Stimulated activated CD4-positive, alpha-beta T cell treated with anti-CD3 and anti-CD28 coated beads, Interleukin-15, amount 100 ng/mL, for 48 hours (primary cell): Measurements from ENCODE around the gene MLN.

Experiments used
- DNase-seq, 2 donors: peaks; one replicate each; pipeline ENCODE4 v3.0.0-alpha.2; 2020; ENCODE audit warnings: low read depth in 2 of 2

MLN gene

DNA sequence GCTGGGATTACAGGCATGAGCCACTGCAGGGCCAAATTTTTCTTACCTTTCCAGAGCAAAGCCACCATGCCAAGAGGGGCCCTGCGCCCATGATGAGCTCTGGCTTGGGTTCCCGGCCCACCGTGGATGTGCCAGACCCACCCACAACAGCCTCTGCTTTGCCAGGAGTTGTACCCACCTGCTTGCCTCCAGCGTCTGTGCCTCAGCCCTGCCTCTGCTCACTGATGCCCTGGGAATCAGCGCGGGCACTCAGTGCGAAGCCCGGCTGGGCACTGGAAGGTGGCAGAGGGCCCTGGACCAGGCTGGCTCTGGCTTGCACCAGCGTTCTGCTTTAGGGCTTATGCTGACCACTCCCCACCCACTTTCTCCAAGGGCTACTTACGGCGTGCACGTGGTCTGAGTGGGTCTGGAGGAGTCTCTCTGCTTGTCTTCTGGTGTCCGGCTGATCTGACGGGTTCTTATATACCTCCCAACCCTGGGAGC, at the start of gene MLN:
MLN (minus strand) TSS at position 433 of the 483 bp plus-strand sequence. CDS start 2,840 bp downstream, outside the sequence.
- no peak for DNase-seq

- no peak for DNase-seq
These were observed 49.2 kb upstream of the MLN start for GRCh38 chr6:33853026-33853425.

GRCh38 chr6:33851959-33852358, 48.2 kb upstream of the MLN start:
- DNase-seq, result no peak

GRCh38 chr6:33850869-33851541, 47.2 kb upstream of the MLN start:
- DNase-seq, result no peak

DNA sequence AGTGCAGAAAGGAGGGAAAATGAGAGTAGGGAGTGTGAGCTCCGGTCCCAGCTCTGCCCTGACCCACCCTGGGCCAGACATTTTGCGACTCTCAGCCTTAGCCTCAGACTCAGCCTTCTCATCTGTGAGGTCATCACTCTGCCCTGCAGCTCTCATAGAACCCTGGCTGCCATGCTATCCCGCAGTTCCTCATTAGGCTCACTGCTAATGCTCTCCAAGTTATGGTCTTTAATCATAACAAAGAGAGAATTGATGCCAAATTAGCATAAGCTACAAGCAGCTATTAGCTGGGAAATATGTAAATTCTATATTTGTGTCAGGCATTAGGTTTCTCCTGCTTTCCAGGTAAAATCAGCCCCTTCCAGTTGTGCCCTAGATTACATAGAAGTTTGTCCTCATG, 46.5 kb upstream of the MLN start:
- no peak for DNase-seq

GRCh38 chr6:33849500-33850075, 45.8 kb upstream of the MLN start:
- DNase-seq, result no peak

DNA sequence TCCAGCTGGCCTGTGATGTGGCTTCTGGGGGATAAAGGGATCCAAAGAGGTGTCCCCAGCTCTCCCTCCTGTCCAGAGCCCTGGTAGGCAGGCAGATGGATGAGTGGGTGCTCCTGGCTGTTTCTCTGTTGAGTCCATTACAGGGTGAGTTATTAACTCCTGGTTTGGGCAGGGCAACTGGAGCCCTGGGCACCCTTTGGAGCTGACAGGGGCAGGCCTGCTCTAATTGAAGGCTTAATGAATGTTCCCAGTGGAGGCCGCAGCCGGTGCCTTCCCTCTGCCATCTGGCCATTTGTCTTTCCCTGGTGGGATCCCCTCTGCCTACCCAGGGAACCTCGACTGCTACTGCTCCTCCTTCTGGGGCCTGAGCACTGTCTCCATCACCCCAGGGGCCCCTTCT, 44.7 kb upstream of the MLN start:
- no peak for DNase-seq

DNA sequence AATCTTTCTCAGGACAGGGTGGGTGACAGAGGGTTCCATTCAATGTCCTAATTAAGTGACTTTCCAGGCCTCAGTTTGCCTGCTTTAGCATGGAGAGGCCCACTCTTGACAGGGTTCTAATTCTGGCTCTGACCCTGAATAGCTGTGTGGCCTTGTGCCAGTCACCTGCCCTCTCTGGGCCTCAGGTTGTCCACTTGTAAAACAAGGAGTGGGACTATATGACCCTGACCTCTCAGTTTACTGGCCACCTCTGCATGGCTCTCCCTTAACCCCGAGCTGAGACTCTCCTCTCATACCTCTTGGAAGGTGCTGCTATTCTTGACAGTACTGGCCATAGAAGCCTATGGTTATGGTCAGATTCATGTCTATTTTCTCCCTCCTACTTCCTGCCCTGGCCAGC, 44.1 kb upstream of the MLN start:
- no peak for DNase-seq

DNA sequence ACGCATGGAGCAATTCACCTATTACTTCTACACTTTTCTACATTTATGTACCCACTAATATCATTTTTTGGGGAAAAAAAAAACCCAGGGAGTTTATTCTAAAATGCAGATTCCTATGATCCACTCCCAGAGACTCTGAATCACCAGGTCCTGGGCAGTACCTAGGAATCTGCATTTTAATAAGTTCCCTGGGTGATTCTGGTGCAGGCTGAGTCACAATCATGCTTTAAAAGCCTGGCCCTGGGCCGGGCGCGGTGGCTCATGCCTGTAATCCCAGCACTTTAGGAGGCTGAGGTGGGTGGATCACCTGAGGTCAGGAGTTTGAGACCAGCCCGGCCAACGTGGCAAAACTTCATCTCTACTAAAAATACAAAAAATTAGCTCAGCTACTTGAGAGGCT, 43.3 kb upstream of the MLN start:
- no peak for DNase-seq

- no peak for DNase-seq
These were observed 42.4 kb upstream of the MLN start for GRCh38 chr6:33846226-33846625.

GRCh38 chr6:33845031-33845745, 41.4 kb upstream of the MLN start:
- no peak for DNase-seq

DNA sequence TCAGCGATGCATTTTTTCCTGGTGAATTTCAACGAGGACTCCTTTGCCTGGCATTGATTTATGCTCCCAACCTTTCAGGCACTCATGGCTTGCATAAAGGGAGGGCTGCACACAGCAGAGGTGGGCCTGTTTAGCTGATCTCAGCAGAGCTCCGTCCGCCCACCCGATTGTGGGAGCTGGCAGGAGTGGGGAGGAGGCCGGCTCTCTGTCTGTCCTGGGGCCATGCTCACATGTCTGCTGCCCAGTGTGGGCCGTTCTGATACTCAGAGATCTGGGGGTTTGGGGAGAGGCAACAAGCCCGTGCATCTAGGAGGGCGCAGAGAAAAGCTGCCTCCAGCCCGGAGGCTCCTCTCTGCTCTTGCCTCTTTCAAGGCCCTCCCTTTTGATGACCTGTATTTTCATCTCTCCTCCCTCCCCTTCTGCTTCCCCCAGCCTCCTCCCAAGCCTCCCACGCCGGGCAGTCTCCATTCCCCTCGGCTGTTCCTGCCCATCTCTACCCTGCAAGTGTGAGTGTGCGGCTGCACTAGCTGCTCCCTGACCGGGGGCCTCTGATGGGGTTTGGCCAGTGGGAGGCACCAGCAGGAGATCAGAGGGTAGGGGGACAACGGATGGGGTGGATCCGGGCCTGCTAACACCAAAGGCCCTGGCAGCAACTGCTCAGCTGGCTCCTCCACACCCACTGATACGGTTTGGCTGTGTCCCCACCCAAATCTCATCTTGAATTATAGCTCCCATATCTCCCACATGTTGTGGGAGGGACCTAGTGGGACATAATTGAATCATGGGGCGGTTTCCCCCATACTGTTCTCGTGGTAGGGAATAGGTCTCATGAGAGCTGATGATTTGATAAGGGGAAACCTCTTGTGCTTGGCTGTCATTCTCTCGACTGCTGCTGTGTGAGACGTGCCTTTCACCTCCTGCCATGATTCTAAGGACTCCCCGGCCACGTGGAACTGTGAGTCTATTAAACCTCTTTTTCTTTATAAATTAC, 39.6 kb upstream of the MLN start:
- DNase-seq, result no peak

DNA sequence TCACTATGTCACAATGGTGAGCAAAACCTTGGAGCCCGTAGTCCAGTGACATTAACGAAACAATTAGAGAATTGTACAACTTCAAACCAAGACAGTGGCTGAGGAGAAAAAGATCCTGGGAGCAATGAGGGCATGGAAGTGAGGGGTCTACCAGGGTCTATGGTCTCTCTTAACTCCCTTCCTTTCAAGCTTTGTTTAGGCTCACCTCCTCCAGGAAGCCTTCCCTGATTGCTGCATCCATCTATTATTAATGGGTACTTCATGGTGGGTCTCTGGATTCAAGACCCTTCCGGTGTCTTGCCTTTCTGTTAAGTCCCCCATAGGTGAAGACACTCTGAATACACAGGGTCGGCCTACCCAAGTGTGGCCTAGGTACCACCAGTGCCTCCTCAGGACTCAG, 38.1 kb upstream of the MLN start:
- DNase-seq, result no peak

GRCh38 chr6:33841070-33841469, 37.3 kb upstream of the MLN start:
- DNase-seq, result no peak

DNA sequence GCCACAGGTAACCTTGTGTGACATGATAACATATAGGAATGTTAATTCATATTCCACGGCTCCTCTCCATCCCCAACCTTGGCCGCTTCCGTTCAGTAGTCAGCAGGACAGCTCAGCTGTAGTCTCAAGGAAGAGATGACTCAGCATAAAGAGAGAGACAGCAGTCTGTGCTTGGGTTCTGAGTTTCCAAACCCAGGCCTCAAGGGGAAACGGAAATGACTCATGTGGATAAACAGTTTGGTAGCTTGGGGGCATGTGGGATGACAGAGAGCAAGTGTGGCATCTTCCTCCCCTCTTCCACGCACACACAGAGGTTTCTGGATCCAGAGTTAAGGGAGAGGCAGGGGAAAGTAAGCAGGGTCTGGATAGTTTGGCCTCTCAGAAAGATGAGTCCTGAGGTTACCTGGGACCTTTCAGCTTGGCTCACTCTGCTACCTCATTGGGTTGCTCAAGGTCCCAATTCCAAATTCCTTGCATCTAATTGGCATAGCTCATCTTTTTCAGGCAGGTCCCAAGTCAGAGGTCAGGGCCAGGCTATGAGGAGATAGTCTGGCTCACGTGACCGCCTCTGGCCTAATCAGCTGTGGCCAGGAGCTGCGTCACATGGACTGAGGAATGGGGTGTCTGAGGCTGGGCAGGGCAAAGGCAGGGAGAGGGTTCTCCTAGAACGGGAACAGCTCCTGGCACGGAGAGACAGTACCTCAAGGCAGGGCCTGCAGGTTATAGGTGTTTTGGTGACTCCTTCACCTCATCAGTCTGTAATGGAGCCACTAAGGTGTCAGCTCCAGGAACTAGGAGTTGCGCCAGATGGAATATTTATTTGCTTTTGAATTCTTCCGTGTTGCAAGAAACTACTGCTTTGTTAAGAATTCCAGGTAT, 36.5 kb upstream of the MLN start:
- peak; percentile 22 to 40 for DNase-seq

DNA sequence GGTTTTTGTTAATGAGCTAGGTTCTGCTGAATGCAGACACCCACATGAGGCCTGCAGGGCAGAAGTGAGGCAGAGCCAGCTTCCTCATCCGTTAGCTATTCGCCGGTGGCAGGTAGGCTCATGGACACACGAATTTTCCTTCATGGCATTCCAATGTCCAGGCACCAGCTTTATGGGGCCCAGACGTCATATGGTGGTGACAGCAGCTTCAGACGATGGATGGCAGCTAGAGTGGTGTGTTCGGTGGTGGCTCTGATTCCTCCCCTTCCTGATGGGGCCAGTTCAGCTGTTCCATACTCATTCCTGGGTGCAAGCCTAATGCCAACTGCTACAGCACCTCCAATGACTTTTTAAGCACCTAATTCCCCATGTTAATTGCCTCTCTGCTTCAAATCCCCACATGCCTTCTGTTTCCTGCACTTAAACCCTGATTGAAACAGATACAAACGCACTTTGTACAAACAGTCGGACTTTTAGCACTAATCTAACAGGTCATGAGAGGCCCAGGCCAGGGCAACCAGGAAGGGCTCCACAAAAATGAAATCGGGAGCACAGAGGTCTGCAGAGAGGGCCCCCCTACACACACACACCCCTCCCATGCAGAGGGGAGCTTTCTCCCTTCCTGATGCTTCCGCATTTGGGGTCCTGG, 35.7 kb upstream of the MLN start:
- no peak for DNase-seq

GRCh38 chr6:33838983-33839382, 35.2 kb upstream of the MLN start:
- no peak for DNase-seq

- DNase-seq, result no peak
These were observed 34.3 kb upstream of the MLN start for GRCh38 chr6:33837971-33838665.

DNA sequence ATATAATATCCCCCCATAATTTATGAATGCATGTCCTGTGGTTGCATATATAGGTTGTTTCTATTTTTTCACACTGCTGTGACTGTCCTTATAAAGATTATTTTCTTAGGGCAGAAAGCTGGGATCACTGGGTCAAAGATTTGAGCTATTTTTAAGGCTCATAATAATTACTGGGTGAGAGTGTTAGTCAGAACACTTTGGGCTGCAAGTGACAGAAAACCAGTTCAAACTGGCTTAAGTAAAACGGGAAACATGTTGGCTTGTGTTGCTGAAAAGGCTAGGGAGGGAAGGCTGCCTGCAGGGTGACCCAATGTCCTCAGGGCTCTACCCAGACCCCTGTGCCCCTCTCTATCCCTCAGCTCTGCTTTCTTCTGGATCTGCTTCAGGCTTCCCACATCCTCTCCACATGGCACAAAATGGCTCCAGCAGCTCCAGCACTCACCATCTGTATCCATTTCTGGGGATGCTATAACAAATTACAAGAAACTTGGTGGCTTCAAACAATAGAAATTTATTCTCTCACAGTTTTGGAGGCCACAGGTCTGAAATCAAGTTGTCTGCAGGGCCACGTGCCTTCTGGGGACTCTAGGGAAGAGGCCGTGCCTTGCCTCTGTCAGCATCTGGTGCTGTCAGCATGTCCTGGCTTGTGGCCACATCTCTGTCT, 33.1 kb upstream of the MLN start:
- no peak for DNase-seq
